Thymus (tissue), 11 donors: Measurements from ENCODE around the gene ZBED1. TPM values are rescaled to one million over a fixed set of nuclear protein-coding genes. Genes with fewer than 3 reads are reported as not detected.

ENCODE experiments used
- DNase-seq, 9 donors: peaks; one replicate each; pipeline ENCODE4 v3.0.0-alpha.2; 2013; ENCODE audit warnings: low spot score in 9 of 9, low read depth in 6 of 9, missing footprints in 1 of 9
- H3K27ac ChIP-seq, 2 donors: one replicate each; pipeline ENCODE4 v1.5.1; 2013; ENCODE audit warnings: control low read depth in 1 of 2, low read depth in 1 of 2, low read length in 1 of 2, mild to moderate bottlenecking in 1 of 2, moderate library complexity in 1 of 2
- H3K27me3 ChIP-seq, 2 donors: one replicate each; pipeline ENCODE4 v1.5.1; 2013; ENCODE audit warnings: low read length in 1 of 2; ENCODE audit not compliant: control insufficient read depth in 2 of 2, insufficient read depth in 1 of 2
- H3K36me3 ChIP-seq, 2 donors: one replicate each; pipeline ENCODE4 v1.5.1; 2013; ENCODE audit warnings: low read length in 1 of 2, mild to moderate bottlenecking in 1 of 2, moderate library complexity in 1 of 2; ENCODE audit not compliant: control insufficient read depth in 2 of 2, insufficient read depth in 2 of 2
- H3K4me1 ChIP-seq, 2 donors: one replicate each; pipeline ENCODE4 v1.5.1; 2013; ENCODE audit warnings: low read length in 2 of 2; ENCODE audit not compliant: control insufficient read depth in 2 of 2, insufficient read depth in 2 of 2
- H3K4me3 ChIP-seq, 2 donors: one replicate each; pipeline ENCODE4 v1.5.1; 2013; ENCODE audit warnings: low read length in 2 of 2, control low read depth in 1 of 2, mild to moderate bottlenecking in 1 of 2
- H3K9me3 ChIP-seq, 2 donors: one replicate each; pipeline ENCODE4 v1.5.1; 2013; ENCODE audit warnings: low read length in 1 of 2, mild to moderate bottlenecking in 1 of 2; ENCODE audit not compliant: control insufficient read depth in 2 of 2, insufficient read depth in 1 of 2
- WGBS: extraction: QIAGEN DNeasy Blood & Tissue Kit; methylation state at CpG from one replicate; pipeline ENCODE4 v1.1.7; 2013; 5-methylcytosine and 5-hydroxymethylcytosine counted together
- polyA plus RNA-seq: library from polyadenylated mRNA; stranded (reverse); fragments of 200-250 nt; gene quantifications from one replicate; pipeline ENCODE4 v1.2.3, GENCODE V29; 2013
- total RNA-seq: library from RNA; stranded (reverse); fragments of 120-200 nt; gene quantifications from one replicate; pipeline ENCODE4 v1.2.4, GENCODE V29; 2013
- donor health status: healthy.

ZBED1 gene
- total and polyA plus RNA-seq, 2 donors = 17.4 to 23.7 TPM

- Histone ChIP-seq H3K4me3 (no peak overlapping the region), H3K27ac (no peak overlapping the region), H3K9me3 (peaks cover 0 to 2% of the 10 kb centered on the region in 2 donors), H3K36me3 (peaks cover 22 to 43% of the 10 kb centered on the region in 2 donors), H3K27me3 (no peaks in the 10 kb centered on the region), H3K4me1 (peaks cover 0 to 2% of the 10 kb centered on the region in 2 donors)
- DNase-seq = no peak
- WGBS = 97% methylated on average over 22 of the region's 22 CpGs
These were observed 8.1 kb downstream of the ZBED1 start for GRCh38 chrX:2492531-2493218.

DNA sequence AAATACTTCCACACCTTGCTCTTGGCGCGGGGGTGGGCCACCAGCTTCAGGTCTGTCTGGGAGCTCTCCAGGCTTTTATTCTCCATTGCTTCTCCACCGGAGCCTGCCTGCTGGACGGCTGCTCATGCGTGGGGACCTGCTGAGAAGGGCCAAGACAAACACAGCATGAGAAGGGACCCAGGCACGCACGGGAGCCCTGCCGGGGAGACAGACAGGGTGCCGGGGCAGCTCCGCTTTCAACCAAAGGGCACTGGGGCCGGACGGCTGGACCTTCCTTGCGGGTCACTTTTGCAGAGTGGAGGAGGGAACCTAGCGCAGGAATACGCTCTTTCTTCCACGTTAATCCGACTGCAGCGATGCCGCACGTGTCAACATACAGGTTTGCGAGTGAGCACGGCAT is 10.1 kb downstream of the ZBED1 start:
- Histone ChIP-seq H3K9me3 (peaks cover 0 to 2% of the 10 kb centered on the region in 2 donors), H3K27ac (no peak overlapping the region), H3K27me3 (no peaks in the 10 kb centered on the region), H3K4me1 (no peaks in the 10 kb centered on the region), H3K36me3 (peaks cover 34 to 61% of the 10 kb centered on the region in 2 donors), H3K4me3 (no peak overlapping the region)
- no peak for DNase-seq
- WGBS = 97% methylated on average over 22 of the region's 22 CpGs

DNA sequence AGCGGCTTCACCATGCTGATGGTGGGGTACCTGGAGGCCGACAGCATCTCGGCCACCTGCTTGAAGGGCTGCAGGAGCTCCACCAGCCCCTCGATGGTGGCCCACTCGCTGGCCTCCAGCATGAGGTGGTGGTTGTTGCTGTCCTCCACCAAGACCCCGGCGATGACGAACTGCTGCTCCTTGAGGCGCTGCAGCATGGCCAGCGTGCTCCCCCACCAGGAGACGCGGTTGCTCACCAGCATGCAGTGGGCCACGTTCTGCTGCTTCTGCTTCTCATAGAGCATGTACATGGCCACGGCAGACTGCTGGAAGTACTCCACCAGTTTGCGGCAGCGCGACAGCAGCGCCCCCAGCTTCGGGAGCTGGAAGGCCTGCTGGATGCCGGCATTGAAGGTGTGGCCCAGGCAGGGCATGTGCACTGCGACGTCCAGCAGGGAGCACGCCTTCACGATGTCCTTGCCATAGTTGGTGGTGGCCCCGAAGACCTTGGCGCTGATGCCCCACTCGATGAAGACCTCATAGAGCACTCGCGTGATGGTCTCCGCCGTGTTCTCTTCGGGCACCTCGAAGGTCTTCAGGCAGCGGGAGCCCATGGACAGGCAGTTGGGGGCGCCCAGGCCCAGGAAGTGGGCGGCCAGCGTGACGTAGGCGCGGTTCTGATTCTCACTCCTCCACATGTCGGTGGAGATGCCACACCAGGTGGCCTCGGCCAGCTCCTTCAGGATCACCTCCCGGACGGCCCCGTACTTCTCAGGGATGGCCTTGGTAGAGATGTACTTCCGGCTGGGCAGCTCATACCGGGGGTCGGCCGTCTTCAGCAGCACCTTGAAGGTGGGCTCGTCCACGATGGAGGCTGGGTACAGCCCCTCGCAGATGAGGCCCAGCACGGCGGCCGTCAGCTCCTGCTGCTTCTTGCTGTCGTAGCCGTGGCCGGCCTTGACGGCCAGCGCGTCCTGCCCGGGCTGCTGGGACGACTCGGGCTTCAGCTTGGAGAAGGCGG is 11.0 kb downstream of the ZBED1 start:
- H3K27me3 ChIP-seq = no peaks in the 10 kb centered on the region
- 98% methylated on average over 65 of the region's 65 CpGs for whole genome bisulfite sequencing
- DNase-seq = no peak
- peaks cover 0 to 2% of the 10 kb centered on the region in 2 donors for H3K9me3 ChIP-seq
- peaks cover 34 to 61% of the 10 kb centered on the region in 2 donors for H3K36me3 ChIP-seq
- no peak overlapping the region for H3K27ac ChIP-seq
- no peaks in the 10 kb centered on the region for H3K4me1 ChIP-seq
- no peak overlapping the region for H3K4me3 ChIP-seq

- Histone ChIP-seq H3K27ac (no peak overlapping the region), H3K4me3 (no peak overlapping the region), H3K27me3 (no peaks in the 10 kb centered on the region), H3K9me3 (peaks cover 0 to 2% of the 10 kb centered on the region in 2 donors), H3K36me3 (peaks cover 34 to 67% of the 10 kb centered on the region in 2 donors), H3K4me1 (no peaks in the 10 kb centered on the region)
- no peak for DNase-seq
- 98% methylated on average over 50 of the region's 50 CpGs for WGBS
These were observed 12.0 kb downstream of the ZBED1 start for GRCh38 chrX:2488621-2489285.

GRCh38 chrX:2487366-2487765 is 13.4 kb downstream of the ZBED1 start:
- 92% methylated on average over 16 of the region's 16 CpGs for WGBS
- Histone ChIP-seq H3K4me1 (no peaks in the 10 kb centered on the region), H3K27me3 (no peaks in the 10 kb centered on the region), H3K36me3 (peaks cover 34 to 62% of the 10 kb centered on the region in 2 donors), H3K9me3 (peaks cover 0 to 2% of the 10 kb centered on the region in 2 donors), H3K4me3 (no peak overlapping the region), H3K27ac (no peak overlapping the region)
- DNase-seq = no peak

DNA sequence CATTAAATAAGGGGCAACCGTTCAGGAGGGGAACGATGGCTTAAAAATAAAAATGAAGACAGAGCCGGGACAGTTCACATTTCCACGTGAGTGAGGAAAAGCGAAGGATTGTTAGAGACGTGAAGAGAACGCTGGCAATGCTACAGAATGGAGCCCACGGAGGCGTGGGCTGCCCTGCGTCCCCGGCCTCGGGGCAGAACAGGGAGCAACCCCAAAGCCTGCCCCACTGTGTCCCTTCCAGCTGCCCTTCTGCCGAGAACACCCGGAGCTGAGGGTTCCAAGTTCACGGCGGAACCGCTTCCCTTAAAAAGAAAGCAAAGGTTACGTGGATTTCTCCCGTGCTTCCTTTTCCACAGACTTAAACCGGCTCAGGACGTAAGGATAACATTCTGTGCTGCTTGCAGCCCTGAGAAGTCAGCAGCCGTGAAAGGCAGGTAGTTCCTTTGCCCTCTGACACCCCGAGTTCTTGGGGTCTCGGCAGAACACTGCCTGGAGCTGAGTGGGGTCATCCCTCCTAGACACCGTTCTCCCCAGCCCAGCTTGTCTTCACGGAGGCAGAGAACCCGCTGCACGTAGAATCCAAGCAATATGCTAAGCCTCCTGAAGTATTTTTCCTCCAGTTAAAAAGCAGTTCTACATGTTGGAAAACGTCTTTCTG is 14.2 kb downstream of the ZBED1 start:
- peaks cover 0 to 2% of the 10 kb centered on the region in 2 donors for H3K9me3 ChIP-seq
- H3K27ac ChIP-seq = peak overlapping the region in 1 of 2 donors; percentile 15
- H3K4me3 ChIP-seq = no peak overlapping the region
- peaks cover 34 to 59% of the 10 kb centered on the region in 2 donors for H3K36me3 ChIP-seq
- no peaks in the 10 kb centered on the region for H3K27me3 ChIP-seq
- no peak for DNase-seq
- no peaks in the 10 kb centered on the region for H3K4me1 ChIP-seq
- 93% methylated on average over 29 of the region's 29 CpGs for WGBS

GRCh38 chrX:2485789-2486345 is 14.9 kb downstream of the ZBED1 start:
- H3K4me3 ChIP-seq = no peak overlapping the region
- H3K36me3 ChIP-seq = peaks cover 34 to 59% of the 10 kb centered on the region in 2 donors
- no peaks in the 10 kb centered on the region for H3K27me3 ChIP-seq
- WGBS = 94% methylated on average over 10 of the region's 10 CpGs
- peaks cover 0 to 2% of the 10 kb centered on the region in 2 donors for H3K9me3 ChIP-seq
- no peak for DNase-seq
- H3K4me1 ChIP-seq = no peaks in the 10 kb centered on the region
- H3K27ac ChIP-seq = no peak overlapping the region
